Activated CD4-positive, alpha-beta T cell treated with anti-CD3 and anti-CD28 coated beads for 36 hours (primary cell): ENCODE results near the gene DCLK2. TPM values are rescaled to one million over a fixed set of nuclear protein-coding genes. Genes with fewer than 3 reads are reported as not detected.

Experiments
- ATAC-seq: fragments of 200-7000 bp; cut with Tn5 transposase; one replicate; pipeline ENCODE4 v1.10.0; 2021; ENCODE audit warnings: mild to moderate bottlenecking, moderate library complexity
- CTCF ChIA-PET: fragments of 350-600 bp; sonication (Branson Sonifier 250); formaldehyde crosslinking; loops from one replicate; lab custom pipeline; 2021; ENCODE audit warnings: antibody characterized with exemption; lab: Charles Lee
- POLR2A ChIA-PET: fragments of 350-600 bp; sonication (Branson Sonifier 250); formaldehyde crosslinking; loops from one replicate; lab custom pipeline; 2021; ENCODE audit warnings: antibody characterized with exemption, inconsistent platforms; lab: Charles Lee
- DNase-seq: peaks from one replicate; pipeline ENCODE4 v3.0.0-alpha.2; 2020
- H3K27ac Mint-ChIP-seq: one replicate; pipeline ENCODE4 v1.8.0; 2021; ENCODE audit warnings: mixed read lengths
- H3K27me3 Mint-ChIP-seq: one replicate; pipeline ENCODE4 v1.8.0; 2021; ENCODE audit warnings: mixed read lengths
- H3K36me3 Mint-ChIP-seq: one replicate; pipeline ENCODE4 v1.8.0; 2021; ENCODE audit warnings: low read depth, mixed read lengths
- H3K4me1 Mint-ChIP-seq: one replicate; pipeline ENCODE4 v1.8.0; 2021; ENCODE audit warnings: mixed read lengths
- H3K4me3 Mint-ChIP-seq: one replicate; pipeline ENCODE4 v1.8.0; 2021; ENCODE audit warnings: mild to moderate bottlenecking, moderate library complexity, mixed read lengths
- H3K9me3 Mint-ChIP-seq: one replicate; pipeline ENCODE4 v1.8.0; 2021; ENCODE audit warnings: low read depth, mixed read lengths
- intact Hi-C, 2 experiments: fragments of 100-400 bp; cut with DNase I in 1 of 2; cut with micrococcal nuclease in 1 of 2; formaldehyde crosslinking; loops; one replicate each; pipeline versions ENCODE4 v1.14.2 to v1.15.1; 2022 to 2024; cut with DNase I, micrococcal nuclease
- total RNA-seq, 2 experiments: library from RNA; stranded (reverse); gene quantifications; one replicate each; pipeline ENCODE4 v1.2.3, GENCODE V29; 2021

The DCLK2 gene
- not detected for total RNA-seq

DNA sequence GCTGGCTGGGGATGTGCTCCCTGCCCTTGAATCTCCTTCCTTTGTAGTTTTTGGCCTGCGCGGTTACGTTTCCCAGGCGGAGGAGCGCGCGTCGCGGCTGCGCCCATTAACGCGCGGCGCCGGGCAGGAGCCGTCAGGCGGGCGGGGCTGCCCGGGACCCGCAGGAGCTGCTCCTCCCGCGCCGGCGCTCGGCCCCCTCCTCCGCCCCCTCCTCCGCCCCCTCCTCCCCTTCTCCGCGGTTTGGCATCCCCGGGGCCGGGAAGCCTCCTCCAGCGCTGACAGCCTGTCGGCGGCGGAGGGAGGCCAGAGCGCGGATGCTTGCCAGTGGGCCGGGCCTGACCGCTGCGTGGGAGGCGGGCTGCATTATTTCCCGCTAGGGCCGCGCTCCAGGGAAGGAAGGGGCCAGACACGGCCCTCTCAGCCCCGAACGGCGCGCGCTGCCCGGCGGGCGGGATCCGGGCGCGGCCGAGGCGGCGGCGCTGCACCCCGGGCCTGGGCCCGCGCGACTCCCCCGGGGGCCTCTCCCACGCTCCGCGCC is at the start of gene DCLK2:
DCLK2 (plus strand) TSS at position 405 of the 538 bp plus-strand sequence. CDS start 583 bp downstream, outside the sequence.
- intact Hi-C loops, result no loop called here
- no peak within 1 kb of the TSS for H3K27ac Mint-ChIP-seq
- H3K4me3 Mint-ChIP-seq, result peak within 1 kb of the TSS; percentile 47
- no peaks in the 10 kb centered on the region for H3K36me3 Mint-ChIP-seq
- peaks cover 3% of the 10 kb centered on the region for H3K4me1 Mint-ChIP-seq
- ChIA-PET POLR2A (no interaction called here), CTCF (no interaction called here)
- no peaks in the 10 kb centered on the region for H3K9me3 Mint-ChIP-seq
- peak; percentile 14 for ATAC-seq
- peaks cover 41% of the 10 kb centered on the region for H3K27me3 Mint-ChIP-seq
- peak; percentile 21 for DNase-seq

DNA sequence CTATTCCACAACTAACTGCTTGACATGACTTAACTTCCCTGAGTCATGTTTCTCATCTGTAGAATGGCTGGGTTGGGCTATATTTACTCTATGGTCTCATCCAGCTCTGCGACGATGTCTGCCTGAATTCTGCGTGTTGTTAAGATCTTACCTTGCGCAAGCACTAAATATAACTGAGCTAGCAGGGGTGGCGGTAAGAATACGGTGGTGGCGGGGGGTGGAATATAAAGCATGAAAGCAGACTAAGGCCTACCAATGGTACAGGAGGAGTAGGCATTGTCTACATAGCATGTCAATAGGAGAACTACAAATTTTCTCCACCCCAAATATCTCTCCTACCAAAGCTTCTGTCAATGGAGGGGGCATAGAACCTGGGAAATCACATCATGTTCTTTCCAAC is 45.7 kb upstream of the DCLK2 start:
- DNase-seq, result no peak
- no peak for ATAC-seq
- CTCF ChIA-PET, result no interaction called here
- H3K4me3 Mint-ChIP-seq, result no peak overlapping the region
- H3K27me3 Mint-ChIP-seq, result peaks cover 14% of the 10 kb centered on the region
- POLR2A ChIA-PET, result no interaction called here
- intact Hi-C loops, result no loop called here
- H3K9me3 Mint-ChIP-seq, result peaks cover 2% of the 10 kb centered on the region
- H3K4me1 Mint-ChIP-seq, result no peaks in the 10 kb centered on the region
- no peaks in the 10 kb centered on the region for H3K36me3 Mint-ChIP-seq
- H3K27ac Mint-ChIP-seq, result no peak overlapping the region

GRCh38 chr4:150033081-150033480 is 45.2 kb upstream of the DCLK2 start:
- H3K27ac Mint-ChIP-seq, result no peak overlapping the region
- no peaks in the 10 kb centered on the region for H3K4me1 Mint-ChIP-seq
- CTCF ChIA-PET, result no interaction called here
- no peaks in the 10 kb centered on the region for H3K36me3 Mint-ChIP-seq
- H3K27me3 Mint-ChIP-seq, result peaks cover 14% of the 10 kb centered on the region
- POLR2A ChIA-PET, result no interaction called here
- DNase-seq, result no peak
- intact Hi-C loops, result no loop called here
- no peak for ATAC-seq
- H3K9me3 Mint-ChIP-seq, result no peaks in the 10 kb centered on the region
- H3K4me3 Mint-ChIP-seq, result no peak overlapping the region

GRCh38 chr4:150033901-150034300 is 44.3 kb upstream of the DCLK2 start:
- Mint-ChIP-seq H3K4me1 (no peaks in the 10 kb centered on the region), H3K27ac (no peak overlapping the region), H3K27me3 (peaks cover 14% of the 10 kb centered on the region), H3K4me3 (no peak overlapping the region), H3K36me3 (no peaks in the 10 kb centered on the region), H3K9me3 (no peaks in the 10 kb centered on the region)
- no peak for ATAC-seq
- DNase-seq, result no peak
- ChIA-PET CTCF (interaction anchor here (0.6 kb wide), 1 partner anchor 1271 kb away, joined by 3 read pairs; no protein-coding TSS in a partner anchor), POLR2A (no interaction called here)
- intact Hi-C loops, result no loop called here

DNA sequence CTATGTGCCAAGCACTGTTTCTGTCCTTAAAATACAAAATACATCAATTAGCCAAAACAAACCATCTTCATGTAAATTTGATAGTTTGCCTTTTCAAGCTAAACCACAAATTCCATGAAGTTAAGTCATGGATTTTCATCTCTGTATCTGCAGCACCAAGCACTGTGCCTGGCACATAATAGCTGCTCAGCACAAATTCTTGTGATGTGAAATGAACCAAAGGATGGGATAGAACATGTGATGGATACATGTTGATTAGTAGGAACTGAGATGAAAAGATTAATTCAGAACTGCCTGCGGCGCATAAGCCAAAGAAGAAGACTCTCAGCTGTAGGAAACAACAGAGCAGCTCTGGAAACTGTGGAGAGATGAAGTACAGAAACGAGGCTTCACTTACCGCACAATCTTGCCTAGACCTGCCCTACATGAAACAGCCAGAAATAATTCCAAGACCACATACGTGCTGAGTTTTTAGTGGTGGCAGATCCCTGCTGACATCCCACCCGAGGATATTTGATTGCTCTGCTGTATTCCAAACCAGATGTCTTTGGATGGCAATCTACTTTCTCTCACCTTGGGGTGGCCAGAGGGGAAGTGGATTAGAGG is 40.9 kb upstream of the DCLK2 start:
- Mint-ChIP-seq H3K27ac (no peak overlapping the region), H3K36me3 (no peaks in the 10 kb centered on the region), H3K4me3 (no peak overlapping the region), H3K27me3 (peaks cover 23% of the 10 kb centered on the region), H3K9me3 (no peaks in the 10 kb centered on the region), H3K4me1 (no peaks in the 10 kb centered on the region)
- DNase-seq, result no peak
- POLR2A ChIA-PET, result no interaction called here
- ATAC-seq, result no peak
- CTCF ChIA-PET, result no interaction called here
- intact Hi-C loops, result no loop called here

GRCh38 chr4:150038335-150039076 is 39.7 kb upstream of the DCLK2 start:
- no peak for DNase-seq
- Mint-ChIP-seq H3K4me1 (no peaks in the 10 kb centered on the region), H3K27ac (no peak overlapping the region), H3K27me3 (peaks cover 17% of the 10 kb centered on the region), H3K9me3 (no peaks in the 10 kb centered on the region), H3K4me3 (no peak overlapping the region), H3K36me3 (no peaks in the 10 kb centered on the region)
- ATAC-seq, result no peak
- intact Hi-C loops, result no loop called here
- ChIA-PET POLR2A (no interaction called here), CTCF (no interaction called here)

DNA sequence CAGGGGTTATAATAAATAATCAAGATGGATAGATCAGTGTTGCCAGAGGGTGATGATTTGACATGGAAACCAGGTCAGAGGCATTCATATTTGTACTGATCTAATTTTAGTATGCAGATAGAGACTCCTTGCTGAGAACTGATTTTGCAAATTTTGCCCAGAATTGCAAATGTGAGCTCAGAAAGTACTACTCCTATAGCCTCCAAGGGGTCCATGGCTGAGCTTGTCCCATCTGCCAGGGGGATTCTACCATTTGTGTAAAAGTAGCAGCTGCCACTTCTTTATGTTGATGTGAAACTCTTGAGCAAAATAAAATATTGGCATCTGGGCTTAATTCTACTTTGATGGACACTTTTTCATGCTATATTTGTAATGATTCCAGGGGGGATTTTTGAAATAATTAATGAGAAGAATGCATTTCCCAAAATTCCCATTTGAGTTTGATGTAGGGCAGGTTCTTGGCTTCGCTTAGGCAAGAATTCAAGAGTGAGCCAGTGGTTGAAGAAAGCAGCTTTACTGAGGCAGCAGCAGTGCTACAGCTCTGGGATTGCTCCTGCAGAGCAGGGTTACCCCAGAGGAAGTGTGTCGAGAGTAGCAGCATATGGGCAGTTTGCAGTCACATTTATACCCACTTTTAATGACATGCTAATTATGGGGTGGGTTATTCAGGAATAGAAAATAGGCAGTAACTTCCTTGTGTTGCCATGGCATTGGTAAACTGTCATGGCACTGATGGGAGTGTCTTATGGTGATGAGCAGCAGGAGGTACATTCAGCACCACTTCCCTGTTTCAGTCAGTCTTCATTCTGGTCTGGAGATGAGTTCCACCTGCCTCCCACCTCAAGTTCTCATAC is 38.7 kb upstream of the DCLK2 start:
- ChIA-PET CTCF (no interaction called here), POLR2A (no interaction called here)
- Mint-ChIP-seq H3K4me1 (no peaks in the 10 kb centered on the region), H3K27me3 (peaks cover 13% of the 10 kb centered on the region), H3K27ac (no peak overlapping the region), H3K9me3 (no peaks in the 10 kb centered on the region), H3K36me3 (no peaks in the 10 kb centered on the region), H3K4me3 (no peak overlapping the region)
- DNase-seq (no peak), ATAC-seq (no peak)
- intact Hi-C loops, result no loop called here

DNA sequence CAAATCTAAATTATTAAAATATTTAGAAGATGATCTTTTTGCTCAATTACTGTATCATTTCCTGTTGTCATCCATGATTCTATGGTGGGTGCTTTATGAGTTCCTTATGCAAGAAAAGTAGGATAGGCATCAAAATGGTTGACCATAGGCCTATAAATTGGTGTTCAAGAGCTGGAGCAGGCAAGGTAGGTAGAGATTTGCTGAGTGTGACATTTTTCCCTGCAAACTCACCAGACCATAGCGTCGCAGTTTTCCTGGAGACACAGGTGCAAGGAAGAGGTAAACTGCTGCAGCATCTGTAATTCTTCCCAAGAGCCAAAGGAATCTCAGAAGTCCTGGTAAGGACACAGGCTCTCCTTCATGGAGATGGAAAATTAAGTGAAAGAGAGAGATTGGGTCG is 33.7 kb upstream of the DCLK2 start:
- Mint-ChIP-seq H3K27ac (no peak overlapping the region), H3K36me3 (no peaks in the 10 kb centered on the region), H3K27me3 (peaks cover 12% of the 10 kb centered on the region), H3K9me3 (no peaks in the 10 kb centered on the region), H3K4me3 (no peak overlapping the region), H3K4me1 (no peaks in the 10 kb centered on the region)
- ChIA-PET CTCF (interaction anchor here (0.6 kb wide), 1 partner anchor 123 kb away, joined by 3 read pairs; no protein-coding TSS in a partner anchor), POLR2A (no interaction called here)
- DNase-seq (no peak), ATAC-seq (no peak)
- intact Hi-C loops, result no loop called here

- ATAC-seq (no peak), DNase-seq (no peak)
- intact Hi-C loops, result no loop called here
- ChIA-PET CTCF (no interaction called here), POLR2A (no interaction called here)
- Mint-ChIP-seq H3K36me3 (no peaks in the 10 kb centered on the region), H3K9me3 (no peaks in the 10 kb centered on the region), H3K27me3 (peaks cover 9% of the 10 kb centered on the region), H3K4me3 (no peak overlapping the region), H3K4me1 (no peaks in the 10 kb centered on the region), H3K27ac (no peak overlapping the region)
These were observed 32.8 kb upstream of the DCLK2 start for GRCh38 chr4:150045410-150045809.

DNA sequence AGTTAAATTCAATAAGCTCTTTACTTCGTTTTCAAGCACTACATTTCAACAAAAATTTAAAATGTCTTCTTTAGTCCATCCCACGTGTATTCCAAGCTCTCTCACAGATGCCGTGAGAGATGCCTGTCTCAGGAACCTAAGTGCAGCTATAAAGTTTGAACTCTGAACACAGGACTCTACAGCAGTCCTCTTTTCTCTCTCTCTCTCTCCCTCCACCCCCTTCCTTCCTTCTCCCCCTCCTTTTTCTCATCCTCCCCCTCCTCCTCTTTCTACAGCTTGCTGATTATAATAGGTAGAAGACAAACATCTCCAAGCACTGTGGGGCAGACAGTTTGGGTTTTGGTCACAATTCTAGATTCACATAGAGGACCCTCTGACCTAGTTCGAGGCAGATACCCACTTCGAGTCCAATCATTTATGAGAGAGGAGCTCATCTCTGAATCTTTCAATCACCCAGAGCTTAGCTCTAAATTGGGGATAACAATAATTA is 31.5 kb upstream of the DCLK2 start:
- ATAC-seq, result no peak
- Mint-ChIP-seq H3K36me3 (no peaks in the 10 kb centered on the region), H3K4me1 (no peaks in the 10 kb centered on the region), H3K9me3 (no peaks in the 10 kb centered on the region), H3K4me3 (no peak overlapping the region), H3K27me3 (peaks cover 6% of the 10 kb centered on the region), H3K27ac (no peak overlapping the region)
- POLR2A ChIA-PET, result no interaction called here
- CTCF ChIA-PET, result interaction anchor here (0.7 kb wide), 1 partner anchor 25 kb away, joined by 4 read pairs; no protein-coding TSS in a partner anchor
- intact Hi-C loops, result no loop called here
- no peak for DNase-seq

GRCh38 chr4:150047546-150047945 is 30.7 kb upstream of the DCLK2 start:
- H3K4me1 Mint-ChIP-seq, result no peaks in the 10 kb centered on the region
- H3K27ac Mint-ChIP-seq, result no peak overlapping the region
- ATAC-seq (no peak), DNase-seq (no peak)
- ChIA-PET CTCF (no interaction called here), POLR2A (no interaction called here)
- H3K27me3 Mint-ChIP-seq, result peaks cover 2% of the 10 kb centered on the region
- H3K9me3 Mint-ChIP-seq, result no peaks in the 10 kb centered on the region
- H3K4me3 Mint-ChIP-seq, result no peak overlapping the region
- intact Hi-C loops, result no loop called here
- H3K36me3 Mint-ChIP-seq, result no peaks in the 10 kb centered on the region
